RWPE1 (cell line): ENCODE measurements around the gene CPT1C.

Experiments used
- CTCF ChIA-PET: fragments of 350-600 bp; sonication (Branson Sonifier 250); formaldehyde crosslinking; extraction: SDS; loops from one replicate; lab custom pipeline; 2021; lab: Yijun Ruan, JAX
- POLR2A ChIA-PET: fragments of 400-600 bp; formaldehyde crosslinking; extraction: SDS; loops from one replicate; lab custom pipeline; 2020; ENCODE audit warnings: antibody characterized with exemption; ENCODE audit not compliant: low non-redundant PET; lab: Yijun Ruan, JAX
- DNase-seq: peaks from one replicate; pipeline ENCODE4 v3.0.0; 2012; ENCODE audit warnings: low spot score
- H3K27ac ChIP-seq: fragments of 450-650 bp; 2 replicates; pipeline ENCODE4 v1.5.1; 2017
- TF ChIP-seq, protein P1 (sequence below): fragments of 450-650 bp; conservative IDR thresholded peaks from 2 replicates; pipeline ENCODE4 v1.5.1; 2017; ENCODE audit warnings: low read depth, mild to moderate bottlenecking

Gene CPT1C

DNA sequence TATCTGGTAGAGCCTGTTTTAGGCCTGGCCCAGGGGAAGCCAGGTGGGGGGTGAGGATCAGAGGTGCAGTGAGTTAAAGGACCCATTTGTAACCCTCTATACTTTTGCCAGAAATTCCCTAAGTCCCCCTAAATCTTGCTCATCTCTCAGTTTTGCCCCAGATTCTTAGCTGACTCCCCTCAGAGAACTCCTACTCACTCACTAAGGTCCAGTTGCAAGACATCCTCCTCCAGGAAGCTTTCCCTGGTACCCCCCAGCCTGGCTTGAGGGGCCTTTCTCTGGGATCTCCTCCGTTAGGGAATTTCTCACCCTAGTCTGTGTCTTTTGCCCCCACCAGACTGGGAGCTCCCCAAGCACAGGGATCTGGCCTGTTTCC lies 70.3 kb downstream of the CPT1C start:
- TF ChIP-seq, protein P1, sequence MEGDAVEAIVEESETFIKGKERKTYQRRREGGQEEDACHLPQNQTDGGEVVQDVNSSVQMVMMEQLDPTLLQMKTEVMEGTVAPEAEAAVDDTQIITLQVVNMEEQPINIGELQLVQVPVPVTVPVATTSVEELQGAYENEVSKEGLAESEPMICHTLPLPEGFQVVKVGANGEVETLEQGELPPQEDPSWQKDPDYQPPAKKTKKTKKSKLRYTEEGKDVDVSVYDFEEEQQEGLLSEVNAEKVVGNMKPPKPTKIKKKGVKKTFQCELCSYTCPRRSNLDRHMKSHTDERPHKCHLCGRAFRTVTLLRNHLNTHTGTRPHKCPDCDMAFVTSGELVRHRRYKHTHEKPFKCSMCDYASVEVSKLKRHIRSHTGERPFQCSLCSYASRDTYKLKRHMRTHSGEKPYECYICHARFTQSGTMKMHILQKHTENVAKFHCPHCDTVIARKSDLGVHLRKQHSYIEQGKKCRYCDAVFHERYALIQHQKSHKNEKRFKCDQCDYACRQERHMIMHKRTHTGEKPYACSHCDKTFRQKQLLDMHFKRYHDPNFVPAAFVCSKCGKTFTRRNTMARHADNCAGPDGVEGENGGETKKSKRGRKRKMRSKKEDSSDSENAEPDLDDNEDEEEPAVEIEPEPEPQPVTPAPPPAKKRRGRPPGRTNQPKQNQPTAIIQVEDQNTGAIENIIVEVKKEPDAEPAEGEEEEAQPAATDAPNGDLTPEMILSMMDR = no peak
- DNase-seq = no peak
- H3K27ac ChIP-seq = peak overlapping the region; percentile 96
- ChIA-PET POLR2A (no interaction called here), CTCF (no interaction called here)

DNA sequence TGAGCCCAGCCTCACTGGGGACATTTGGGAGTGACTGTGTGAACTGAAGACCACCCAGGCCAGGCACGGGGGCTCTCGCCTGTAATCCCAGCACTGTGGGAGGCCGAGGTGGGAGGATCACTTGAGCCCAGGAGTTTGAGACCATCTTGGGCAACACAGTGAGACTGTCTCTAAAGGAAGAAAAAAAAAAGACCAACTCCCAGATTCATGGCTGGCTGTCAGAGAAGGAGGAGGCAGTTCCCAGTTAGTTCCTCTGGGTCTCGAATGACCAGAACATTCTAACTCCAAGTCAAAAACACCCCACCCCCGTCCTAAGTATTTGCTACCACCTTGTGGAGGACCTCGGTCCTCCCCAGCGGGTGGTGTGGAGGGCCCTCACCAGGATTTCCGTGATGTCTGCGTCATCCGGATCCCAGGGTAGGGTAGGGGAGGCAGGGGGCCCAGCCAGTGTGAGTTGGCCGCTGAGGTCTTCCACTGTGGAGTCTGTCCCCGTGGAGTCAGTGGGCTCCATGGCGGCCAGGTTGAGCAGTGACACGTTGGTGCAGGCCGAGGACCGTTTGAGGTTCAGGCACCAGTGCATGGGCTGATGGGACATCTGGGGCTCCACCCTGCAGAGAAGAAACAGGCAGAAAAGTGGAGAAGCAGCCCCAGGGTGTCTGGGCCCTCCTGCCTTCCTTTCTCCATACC lies 70.9 kb downstream of the CPT1C start:
- ChIA-PET POLR2A (no interaction called here), CTCF (interaction anchor here (0.6 kb wide), 1 partner anchor 10 kb away, joined by 3 read pairs; no protein-coding TSS in a partner anchor)
- TF ChIP-seq, protein P1 = no peak
- peak overlapping the region; percentile 96 for H3K27ac ChIP-seq
- no peak for DNase-seq

DNA sequence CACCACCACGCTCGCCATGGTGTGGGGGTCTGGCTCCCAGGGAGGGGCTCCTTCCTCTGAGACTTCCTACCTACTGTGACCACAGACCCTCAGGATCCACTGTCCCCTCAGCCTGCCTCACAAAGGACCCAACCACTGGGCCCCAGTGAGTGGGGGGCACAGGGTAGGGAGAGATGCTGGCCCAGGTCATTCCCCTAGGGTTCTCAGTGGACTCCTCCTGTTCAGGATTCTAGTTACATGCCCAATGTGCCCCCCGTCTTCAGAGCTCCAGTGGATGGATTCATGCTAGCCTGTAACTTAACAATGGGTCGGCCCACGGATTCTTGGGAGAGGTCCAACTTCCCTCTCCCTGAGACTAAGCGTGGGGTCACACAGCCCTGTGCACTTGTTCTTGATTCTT lies 72.3 kb downstream of the CPT1C start, which contains the start of gene TSKS:
Gene TSKS, minus strand, starts transcription at position 77 of the 400 bp plus-strand sequence. Its CDS starts 59 bp downstream, at position 18.
- TF ChIP-seq, protein P1 = no peak
- CTCF ChIA-PET = interaction anchor here (0.6 kb wide), 1 partner anchor 47 kb away, joined by 4 read pairs; no protein-coding TSS in a partner anchor
- H3K27ac ChIP-seq = peak within 1 kb of the TSS; percentile 96
- no peak for DNase-seq
- POLR2A ChIA-PET = no interaction called here
